ENCODE measurements around the gene SYP.
A peak's percentile ranks its signal among the peaks of the same experiment; 100 is the strongest.

SYP gene

DNA sequence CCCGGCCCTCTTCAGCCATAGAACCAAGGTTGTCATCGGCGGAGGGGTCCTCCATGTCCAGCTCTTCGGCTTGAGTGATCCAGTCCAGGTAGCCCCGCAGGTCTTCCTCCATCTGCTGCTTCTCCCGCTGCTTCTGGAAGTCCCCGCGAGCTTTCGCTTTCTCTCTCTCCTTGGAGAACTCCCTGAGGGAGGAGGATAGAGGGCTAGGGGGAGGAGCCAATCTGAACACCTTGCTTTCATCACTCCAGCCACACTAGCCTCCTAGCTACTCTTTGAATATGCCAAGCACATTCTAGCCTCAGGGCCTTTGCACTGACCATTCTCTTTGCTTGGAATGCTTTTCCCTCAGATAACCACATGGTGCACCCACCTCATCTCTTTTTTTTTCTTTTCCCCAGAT, 27.0 kb upstream of the SYP start:
- intact Hi-C loops (cut with DNase I) = no loop called here
- DNase-seq = no peak

- DNase-seq = no peak
- intact Hi-C loops (cut with DNase I) = no loop called here
Measured at GRCh38 chrX:49225858-49226257, 25.9 kb upstream of the SYP start.

GRCh38 chrX:49221868-49222267, 21.9 kb upstream of the SYP start:
- intact Hi-C loops (cut with DNase I) = no loop called here
- DNase-seq = no peak

GRCh38 chrX:49220100-49220499, 20.1 kb upstream of the SYP start:
- intact Hi-C loops (cut with DNase I) = no loop called here

DNA sequence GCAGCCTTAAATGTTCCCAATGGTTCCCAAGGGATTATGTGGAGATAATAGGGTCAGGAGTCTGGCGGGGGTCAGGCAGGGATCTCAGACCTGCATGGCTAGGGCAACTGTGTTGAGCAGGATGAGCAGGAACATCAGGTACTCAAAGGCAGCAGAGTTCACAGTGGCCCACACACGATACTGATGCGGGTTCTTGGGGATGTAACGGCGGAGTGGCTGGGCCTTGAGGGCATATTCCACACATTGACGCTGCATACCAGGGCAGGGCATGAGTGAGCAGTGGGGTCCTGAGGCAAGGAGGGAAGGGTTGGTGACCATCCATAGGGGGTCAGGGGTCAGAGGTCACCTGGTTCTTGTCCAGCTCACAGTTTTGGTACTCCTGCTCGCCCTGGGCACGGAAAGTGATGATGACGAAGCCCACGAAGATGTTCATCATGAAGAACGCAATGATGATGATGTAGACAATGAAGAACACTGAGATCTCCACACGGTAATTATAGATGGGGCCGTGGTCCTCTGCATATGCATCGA, 15.1 kb upstream of the SYP start:
- no peak for DNase-seq
- intact Hi-C loops (cut with DNase I) = no loop called here

More at GRCh38 chrX:49220100-49220499, 20.1 kb upstream of the SYP start:
- DNase-seq = no peak

- intact Hi-C loops (cut with DNase I) = no loop called here
Measured at GRCh38 chrX:49214416-49214815, 14.4 kb upstream of the SYP start.

GRCh38 chrX:49212861-49213260, 12.9 kb upstream of the SYP start:
- no peak for DNase-seq
- intact Hi-C loops (cut with DNase I) = no loop called here

More at GRCh38 chrX:49214416-49214815, 14.4 kb upstream of the SYP start:
- no peak for DNase-seq

GRCh38 chrX:49212209-49212608, 12.2 kb upstream of the SYP start:
- no peak for DNase-seq
- intact Hi-C loops (cut with DNase I) = no loop called here

GRCh38 chrX:49211074-49211473, 11.1 kb upstream of the SYP start:
- DNase-seq = no peak
- intact Hi-C loops (cut with DNase I) = no loop called here

DNA sequence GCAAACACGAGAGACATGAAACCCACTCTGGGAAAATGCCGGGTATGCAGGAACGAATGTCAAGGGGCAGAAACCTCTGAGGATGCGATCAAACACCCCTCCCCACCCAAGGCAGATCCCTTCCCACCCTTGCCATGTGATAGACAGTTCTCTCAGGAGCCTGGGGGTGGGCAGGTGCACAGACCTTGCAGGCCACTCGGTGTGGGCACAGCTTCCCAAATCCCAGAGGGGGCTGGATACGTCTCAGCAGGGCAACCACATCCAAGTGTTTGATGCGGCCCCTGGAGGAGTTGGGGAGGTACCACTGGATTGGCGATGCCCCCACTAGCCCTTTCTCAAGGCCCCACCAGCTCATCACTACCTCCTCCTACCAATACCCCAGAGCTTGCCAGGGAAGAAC, 10.4 kb upstream of the SYP start:
- intact Hi-C loops (cut with DNase I) = no loop called here
- no peak for DNase-seq

DNA sequence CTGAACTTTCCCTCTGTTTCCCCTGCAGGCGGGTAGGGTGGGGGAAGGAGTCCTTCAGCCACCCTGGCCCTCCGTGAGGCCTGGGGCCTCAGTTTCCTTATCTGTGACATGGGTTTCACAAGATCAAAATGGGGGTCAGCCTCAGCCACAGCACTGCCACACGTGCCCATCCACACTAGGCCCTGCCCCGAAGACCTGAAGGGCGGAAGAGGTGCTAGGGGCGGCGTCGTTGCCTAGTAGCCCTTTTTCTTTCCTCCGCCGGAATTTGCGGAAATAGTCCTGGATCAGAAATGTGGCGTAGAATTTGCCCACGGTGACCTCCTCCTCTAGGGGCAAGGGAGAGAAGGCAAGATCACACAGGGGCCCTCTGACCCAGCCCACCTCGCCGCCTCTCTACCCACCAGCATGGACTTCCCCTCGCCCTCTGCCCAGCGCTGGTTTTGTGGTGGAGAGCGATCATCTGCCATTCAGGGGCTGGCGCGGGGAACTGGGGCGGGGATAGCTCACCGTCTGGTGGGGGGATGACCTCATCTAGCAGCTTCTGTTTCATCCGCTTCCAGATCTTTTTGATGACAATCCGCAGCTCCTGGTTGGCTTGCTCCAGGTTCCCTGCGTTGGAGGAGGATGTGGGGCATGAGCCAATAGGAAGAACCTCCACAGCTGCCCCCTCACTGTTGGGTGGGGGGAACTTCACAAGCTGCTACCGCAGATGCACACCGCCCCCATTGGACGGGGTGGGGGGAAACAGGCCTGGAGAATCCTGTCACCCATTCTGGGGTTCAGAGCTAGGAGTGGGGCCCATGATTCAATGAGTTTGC, 9.7 kb upstream of the SYP start:
- peak in 41 of 42 donors; percentile 27 to 87 (median 63) for DNase-seq
- intact Hi-C loops (cut with DNase I) = no loop called here

DNA sequence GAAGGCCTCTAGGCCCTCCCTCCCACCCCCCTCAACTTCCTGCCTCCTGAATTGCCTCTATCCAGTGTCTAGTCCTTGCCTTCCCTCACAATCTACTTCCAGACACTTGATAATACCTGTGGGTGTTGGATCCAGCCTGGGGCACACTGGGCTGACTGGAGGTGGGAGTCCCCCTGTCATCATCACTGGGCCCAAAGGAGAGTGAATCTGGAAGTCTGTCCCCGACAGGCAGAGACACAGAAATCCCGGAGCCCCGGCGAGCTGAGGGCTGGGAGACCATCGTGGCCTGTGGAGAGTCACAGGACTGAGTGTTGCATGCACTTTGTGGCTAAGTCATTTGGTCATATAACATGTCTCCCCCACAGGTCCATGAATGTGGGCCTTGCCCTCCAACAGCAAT, 8.4 kb upstream of the SYP start:
- no peak for DNase-seq
- intact Hi-C loops (cut with DNase I) = no loop called here

GRCh38 chrX:49206543-49206942, 6.5 kb upstream of the SYP start:
- DNase-seq = peak in 1 of 42 donors; percentile 12

GRCh38 chrX:49205443-49205842, 5.5 kb upstream of the SYP start:
- intact Hi-C loops (cut with DNase I) = no loop called here

More at GRCh38 chrX:49206543-49206942, 6.5 kb upstream of the SYP start:
- intact Hi-C loops (cut with DNase I) = no loop called here

DNA sequence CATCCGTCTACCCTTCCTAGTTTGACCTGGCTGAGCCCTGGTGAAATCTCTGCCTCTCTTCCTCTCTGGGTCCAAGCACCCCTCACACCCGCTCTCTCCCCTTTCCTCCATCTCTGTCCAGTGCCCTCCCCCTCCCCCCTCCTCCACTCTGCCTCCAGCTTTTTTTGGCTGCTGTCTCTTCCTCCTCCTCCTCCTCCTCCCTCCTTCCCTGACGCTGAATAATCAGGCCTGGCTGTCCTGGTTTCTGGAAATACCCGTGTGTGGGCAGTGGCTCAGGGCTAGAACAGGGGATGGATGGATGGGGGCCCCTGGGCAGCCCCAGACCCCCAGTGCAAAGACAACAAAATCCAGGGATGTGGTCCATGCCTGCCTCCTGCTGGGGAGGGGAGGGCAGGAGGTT, 4.7 kb upstream of the SYP start:
- intact Hi-C loops (cut with DNase I) = loop anchor here (5.0 kb wide), 1 partner anchor 63 kb away; the partner anchor contains the start of gene PPP1R3F
- peak in 3 of 42 donors; percentile 14 to 60 (median 27) for DNase-seq

More at GRCh38 chrX:49205443-49205842, 5.5 kb upstream of the SYP start:
- DNase-seq = no peak

GRCh38 chrX:49204017-49204416, 4.0 kb upstream of the SYP start:
- intact Hi-C loops (cut with DNase I) = loop anchor here (5.0 kb wide), 1 partner anchor 63 kb away; the partner anchor contains the start of gene PPP1R3F
- peak in 1 of 42 donors; percentile 14 for DNase-seq

DNA sequence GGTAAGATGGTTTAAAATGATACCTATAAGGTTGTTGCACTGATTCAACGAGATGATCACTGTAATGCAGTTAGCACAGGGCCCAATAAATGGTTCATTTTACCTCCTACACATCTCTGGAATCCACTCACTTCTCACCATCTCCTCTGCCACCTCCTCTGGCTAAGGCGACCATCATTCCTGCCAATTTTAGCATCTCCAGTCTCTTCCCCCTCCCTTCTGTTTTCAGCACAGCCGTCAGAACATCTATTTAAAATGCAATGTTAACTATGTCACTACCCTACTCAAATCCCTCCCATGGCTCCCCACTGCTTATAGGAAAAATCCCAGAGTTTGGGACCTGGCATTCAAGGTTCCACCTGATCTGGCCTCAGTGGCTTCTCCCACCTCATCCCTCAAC, 3.5 kb upstream of the SYP start:
- DNase-seq = peak in 1 of 42 donors; percentile 41
- intact Hi-C loops (cut with DNase I) = loop anchor here (5.0 kb wide), 1 partner anchor 64 kb away; the partner anchor contains the start of gene PPP1R3F

- intact Hi-C loops (cut with DNase I) = loop anchor here (5.0 kb wide), 1 partner anchor 65 kb away; the partner anchor contains the start of gene PPP1R3F
- no peak for DNase-seq
Measured at GRCh38 chrX:49202022-49202421, 2.0 kb upstream of the SYP start.

DNA sequence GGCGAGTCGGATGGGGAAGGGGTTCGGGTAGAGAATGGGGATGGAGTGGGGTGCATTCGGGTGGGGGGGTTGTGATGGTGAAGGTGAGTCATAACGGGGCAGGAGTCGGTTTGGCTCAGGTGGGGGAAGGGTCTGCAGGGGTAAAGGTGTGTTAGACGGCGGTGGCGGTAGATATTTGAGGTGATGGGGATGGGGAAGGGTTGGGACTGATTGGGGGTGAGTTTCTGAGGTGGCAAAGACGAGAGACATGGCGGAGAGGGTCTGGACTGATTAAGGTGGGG, 738 bp downstream of the SYP start:
- intact Hi-C loops (cut with DNase I) = no loop called here

GRCh38 chrX:49198540-49199314, 1.3 kb downstream of the SYP start:
- peak in 1 of 42 donors; percentile 24 for DNase-seq
- intact Hi-C loops (cut with DNase I) = no loop called here

More for the DNA sequence above, 738 bp downstream of the SYP start:
- peak in 1 of 42 donors; percentile 12 for DNase-seq
